HG03064 (cell line): ENCODE measurements around the gene SLC25A45.
"Not testable (repeated sequence)": the region's sequence is repeated elsewhere in the genome, so short reads cannot be mapped to it uniquely, and the experiment has no call there.

ENCODE experiments used
- ATAC-seq: cut with Tn5 transposase; IDR thresholded peaks from one replicate; pipeline ENCODE4 v1.9.1; 2021; ENCODE audit warnings: low read depth; ENCODE audit not compliant: unreplicated experiment

SLC25A45 gene

GRCh38 chr11:65421794-65422632 lies 39.6 kb upstream of the SLC25A45 start:
- no peak for ATAC-seq

- no peak for ATAC-seq
Measured at GRCh38 chr11:65420979-65421793, 38.7 kb upstream of the SLC25A45 start.

- ATAC-seq, result no peak
Measured at GRCh38 chr11:65420506-65420905, 38.1 kb upstream of the SLC25A45 start.

- no peak for ATAC-seq
Measured at GRCh38 chr11:65419772-65420481, 37.5 kb upstream of the SLC25A45 start.

- ATAC-seq, result no peak
Measured at GRCh38 chr11:65419460-65419771, 37.0 kb upstream of the SLC25A45 start.

GRCh38 chr11:65418681-65419459 lies 36.4 kb upstream of the SLC25A45 start:
- ATAC-seq, result peak; percentile 34

- no peak for ATAC-seq
Measured at GRCh38 chr11:65418431-65418680, 35.9 kb upstream of the SLC25A45 start.

- no peak for ATAC-seq
Measured at GRCh38 chr11:65417702-65418430, 35.4 kb upstream of the SLC25A45 start.

- no peak for ATAC-seq
Measured at GRCh38 chr11:65416841-65417701, 34.6 kb upstream of the SLC25A45 start.

- no peak for ATAC-seq
Measured at GRCh38 chr11:65416341-65416824, 33.9 kb upstream of the SLC25A45 start.

GRCh38 chr11:65415499-65416340 lies 33.3 kb upstream of the SLC25A45 start:
- ATAC-seq, result no peak

GRCh38 chr11:65414776-65415498 lies 32.5 kb upstream of the SLC25A45 start:
- no peak for ATAC-seq

- ATAC-seq, result not testable (repeated sequence)
Measured at GRCh38 chr11:65413077-65413664, 30.7 kb upstream of the SLC25A45 start.

GRCh38 chr11:65412271-65413076 lies 30.0 kb upstream of the SLC25A45 start:
- ATAC-seq, result no peak

- ATAC-seq, result no peak
Measured at GRCh38 chr11:65411681-65412070, 29.2 kb upstream of the SLC25A45 start.

- no peak for ATAC-seq
Measured at GRCh38 chr11:65410936-65411680, 28.7 kb upstream of the SLC25A45 start.
